Measurements from ENCODE around the gene TUBGCP3. TPM values are rescaled to one million over a fixed set of nuclear protein-coding genes. Genes with fewer than 3 reads are reported as not detected.

TUBGCP3 gene
- total and polyA plus RNA-seq, 9 of the 15 experiments (the other 6 are each of a cell fraction or from before 2014, with no cell fraction given), result 3.0 to 24.8 (median 15.2) TPM

- H3K27me3 ChIP-seq (ENCODE audit: control insufficient read depth in 2 of 2, insufficient read depth in 2 of 2, low read length in 2 of 2), result no peaks in the 10 kb centered on the region; a peak in 1 of 5 replicates
- no peak overlapping the region for H3K4me3 ChIP-seq
- intact Hi-C loops (cut with micrococcal nuclease), result no loop called here
- H3K36me3 ChIP-seq (ENCODE audit: control insufficient read depth, insufficient read depth, low read length), result peaks cover 8% of the 10 kb centered on the region; the same call in 2 of the 3 replicates
- no peak overlapping the region for H3K9ac ChIP-seq (ENCODE audit: insufficient read depth in 1 of 2, low read depth in 2 of 2, low read length in 2 of 2)
- H3K4me1 ChIP-seq (replicated peaks in 1 of 2; ENCODE audit: control insufficient read depth in 2 of 2, insufficient read depth in 2 of 2, low read length in 2 of 2), result no peaks in the 10 kb centered on the region
- no peak overlapping the region for H3K27ac ChIP-seq (ENCODE audit: extremely low read depth, low read depth, low read length)
- ATAC-seq (no peak), DNase-seq (ENCODE audit: extremely low read depth in 1 of 4, low spot score in 3 of 4) (no peak), FAIRE-seq (no peak)
- H4K20me1 ChIP-seq (replicated peaks; ENCODE audit: control insufficient read depth, insufficient read depth, low read length), result no peaks in the 10 kb centered on the region
- no peaks in the 10 kb centered on the region for H3K9me3 ChIP-seq (replicated peaks; ENCODE audit: control insufficient read depth, insufficient read depth, low read depth, low read length)
- in situ Hi-C loops (cut with MboI), result no loop called here
- H3K4me2 ChIP-seq (ENCODE audit: insufficient read depth, low read length), result no peak overlapping the region
- no peaks in the 10 kb centered on the region for H3K79me2 ChIP-seq (ENCODE audit: control insufficient read depth, insufficient read depth, low read length)
- POLR2A ChIA-PET, result interaction anchor here (0.8 to 0.9 kb wide), 2 partner anchors 11 to 21 kb away, joined by 3 to 4 read pairs; no protein-coding TSS in a partner anchor
- CTCF ChIA-PET (ENCODE audit: low intra/inter-chr PET ratio), result interaction anchor here (0.6 kb wide), 1 partner anchor 958 kb away, joined by 4 read pairs; no protein-coding TSS in a partner anchor
- no peaks in the 10 kb centered on the region for H3K9me1 ChIP-seq (ENCODE audit: control insufficient read depth, insufficient read depth, low read length)
- no peak overlapping the region for H2AFZ ChIP-seq (ENCODE audit: low read depth, low read length)
- 86% methylated on average over 7 of the region's 7 CpGs for WGBS (ENCODE audit: insufficient coverage, low coverage, missing lambda C conversion rate)
- no TSS peak for BruUV-seq (replicated peaks)
- TF ChIP-seq U2AF2 (optimal IDR thresholded peaks at IDR 0.05; ENCODE audit: low read depth, low read length) (no peak), SMAD2 (IDR thresholded peaks at IDR 0.05; ENCODE audit: low read depth, low read length) (no peak), PCBP1 (IDR thresholded peaks at IDR 0.05; ENCODE audit: low read depth, low read length, poor library complexity, severe bottlenecking) (no peak), ZBTB49 (CRISPR knock-in tag; IDR thresholded peaks at IDR 0.05; ENCODE audit: borderline replicate concordance) (no peak), RAD51 (IDR thresholded peaks at IDR 0.05; ENCODE audit: borderline replicate concordance, low read depth) (no peak), ZNF77 (CRISPR knock-in tag; IDR thresholded peaks at IDR 0.05) (no peak), HDGF (IDR thresholded peaks at IDR 0.05) (no peak), GTF2E2 (tag; IDR thresholded peaks at IDR 0.05) (no peak), ZNF511 (CRISPR knock-in tag; IDR thresholded peaks at IDR 0.05) (no peak), ZNF395 (CRISPR knock-in tag; IDR thresholded peaks at IDR 0.05) (no peak), CGGBP1 (CRISPR knock-in tag; IDR thresholded peaks at IDR 0.05) (no peak), SMARCE1 (IDR thresholded peaks at IDR 0.05) (no peak), HNRNPLL (IDR thresholded peaks at IDR 0.05; ENCODE audit: low read depth, low read length, poor library complexity, severe bottlenecking) (no peak), POLR2B (IDR thresholded peaks at IDR 0.05; ENCODE audit: low read depth, partially characterized antibody) (no peak), ZHX1 (conservative IDR thresholded peaks at IDR 0.05; ENCODE audit: low read length) (no peak), TAF1 (IDR thresholded peaks at IDR 0.05; ENCODE audit: control insufficient read depth, extremely low read depth, insufficient read depth, low read length, severe bottlenecking) (no peak)
These were observed 104.7 kb downstream of the TUBGCP3 start for GRCh38 chr13:112483299-112483698.
